ENCODE results near the gene FAM210A. TPM values are rescaled to one million over a fixed set of nuclear protein-coding genes. Genes with fewer than 3 reads are reported as not detected.

The FAM210A gene
- total and polyA plus RNA-seq, 2 donors (not counting 1 experiment from before 2014, with no cell fraction given): 4.2 to 11.4 TPM

GRCh38 chr18:13617826-13618515, 108.4 kb downstream of the FAM210A start:
- TF ChIP-seq CTCF (IDR thresholded peaks at IDR 0.05): no peak
- TF ChIP-seq EZH2 (IDR thresholded peaks at IDR 0.05; ENCODE audit: borderline replicate concordance, insufficient read depth, low read depth, low read length, poor library complexity, severe bottlenecking): no peak
- Mint-ChIP-seq H3K4me3 (peak overlapping the region; percentile 2), H3K9me3 (ENCODE audit: insufficient read depth) (no peaks in the 10 kb centered on the region), H3K27me3 (no peaks in the 10 kb centered on the region), H3K4me1 (peaks cover 60% of the 10 kb centered on the region), H3K27ac (no peak overlapping the region)
- Histone ChIP-seq H3K9ac (ENCODE audit: low read length) (no peak overlapping the region), H3K79me2 (ENCODE audit: control insufficient read depth, insufficient read depth, low read length) (peaks cover 73% of the 10 kb centered on the region), H3K4me3 (ENCODE audit: control extremely low read depth in 1 of 5, extremely low read depth in 1 of 5, insufficient read depth in 1 of 5, low read depth in 2 of 5, low read length in 4 of 5) (no peak overlapping the region), H3K9me3 (ENCODE audit: control extremely low read depth in 1 of 3, control insufficient read depth in 2 of 3, insufficient read depth in 1 of 3, low read length in 2 of 3) (no peaks in the 10 kb centered on the region), H3K4me1 (ENCODE audit: control insufficient read depth in 2 of 2, insufficient read depth in 2 of 2, low read length in 2 of 2) (peaks cover 36 to 60% of the 10 kb centered on the region in 2 donors), H2AFZ (ENCODE audit: insufficient read depth, low read depth, low read length, poor library complexity, severe bottlenecking) (no peak overlapping the region), H3K27me3 (replicated peaks in 1 of 4; ENCODE audit: control extremely low read depth in 1 of 4, control insufficient read depth in 3 of 4, insufficient read depth in 4 of 4, low read length in 3 of 4) (no peaks in the 10 kb centered on the region), H3K36me3 (replicated peaks in 1 of 2; ENCODE audit: control extremely low read depth in 1 of 2, control insufficient read depth in 1 of 2, extremely low read depth in 1 of 2, insufficient read depth in 2 of 2, low read length in 1 of 2) (peaks cover 0 to 3% of the 10 kb centered on the region in 2 experiments), H3K27ac (ENCODE audit: low read length in 2 of 2) (no peak overlapping the region), H3K4me2 (replicated peaks; ENCODE audit: low read depth, low read length, poor library complexity, severe bottlenecking) (no peak overlapping the region), H4K20me1 (ENCODE audit: control insufficient read depth, insufficient read depth, low read length, poor library complexity, severe bottlenecking) (no peaks in the 10 kb centered on the region)
- WGBS (ENCODE audit: insufficient coverage): 50% methylated on average over 1 of the region's 9 CpGs
- intact Hi-C loops (cut with micrococcal nuclease): loop anchor here (10.0 kb wide), 1 partner anchor 733 kb away; the partner anchor contains the start of gene PTPN2
- POLR2A ChIA-PET: interaction anchor here (1.4 kb wide), 1 partner anchor 60 kb away, joined by 3 read pairs; no protein-coding TSS in a partner anchor
- ATAC-seq (ENCODE audit: low read depth) (no peak), DNase-seq (peak; percentile 7)
- CTCF ChIA-PET: interaction anchor here (6.7 to 10.7 kb wide), 2 partner anchors 12 to 57 kb away, joined by 42 to 195 read pairs; no protein-coding TSS in a partner anchor

- ChIA-PET CTCF (interaction anchor here (0.7 to 10.7 kb wide), 3 partner anchors 13 to 400 kb away, joined by 3 to 195 read pairs (median 42); no protein-coding TSS in a partner anchor), POLR2A (no interaction called here)
- Histone ChIP-seq H3K36me3 (replicated peaks in 1 of 2; ENCODE audit: control extremely low read depth in 1 of 2, control insufficient read depth in 1 of 2, extremely low read depth in 1 of 2, insufficient read depth in 2 of 2, low read length in 1 of 2) (no peaks in the 10 kb centered on the region), H2AFZ (ENCODE audit: insufficient read depth, low read depth, low read length, poor library complexity, severe bottlenecking) (peak overlapping the region; percentile 6), H3K9me3 (ENCODE audit: control extremely low read depth in 1 of 3, control insufficient read depth in 2 of 3, insufficient read depth in 1 of 3, low read length in 2 of 3) (no peaks in the 10 kb centered on the region), H3K4me2 (replicated peaks; ENCODE audit: low read depth, low read length, poor library complexity, severe bottlenecking) (peak overlapping the region; percentile 94), H3K79me2 (ENCODE audit: control insufficient read depth, insufficient read depth, low read length) (peaks cover 59% of the 10 kb centered on the region), H3K4me3 (ENCODE audit: control extremely low read depth in 1 of 5, extremely low read depth in 1 of 5, insufficient read depth in 1 of 5, low read depth in 2 of 5, low read length in 4 of 5) (no peak overlapping the region), H4K20me1 (ENCODE audit: control insufficient read depth, insufficient read depth, low read length, poor library complexity, severe bottlenecking) (no peaks in the 10 kb centered on the region), H3K4me1 (ENCODE audit: control insufficient read depth in 2 of 2, insufficient read depth in 2 of 2, low read length in 2 of 2) (peaks cover 46 to 74% of the 10 kb centered on the region in 2 donors), H3K27me3 (replicated peaks in 1 of 4; ENCODE audit: control extremely low read depth in 1 of 4, control insufficient read depth in 3 of 4, insufficient read depth in 4 of 4, low read length in 3 of 4) (no peaks in the 10 kb centered on the region), H3K9ac (ENCODE audit: low read length) (no peak overlapping the region), H3K27ac (ENCODE audit: low read length in 2 of 2) (peak overlapping the region; percentile 60 to 86)
- 36% methylated on average over 15 of the region's 15 CpGs for WGBS (ENCODE audit: insufficient coverage)
- DNase-seq (peak; percentile 42), ATAC-seq (ENCODE audit: low read depth) (no peak)
- Mint-ChIP-seq H3K27ac (peak overlapping the region; percentile 94), H3K9me3 (ENCODE audit: insufficient read depth) (no peaks in the 10 kb centered on the region), H3K4me3 (peak overlapping the region; percentile 86), H3K27me3 (no peaks in the 10 kb centered on the region), H3K4me1 (peaks cover 74% of the 10 kb centered on the region)
- intact Hi-C loops (cut with micrococcal nuclease): loop anchor here (10.0 kb wide), 1 partner anchor 732 kb away; the partner anchor contains the start of gene PTPN2
- TF ChIP-seq CTCF (IDR thresholded peaks at IDR 0.05): no peak
Observed at GRCh38 chr18:13616525-13617035, 109.8 kb downstream of the FAM210A start.
